Sciatic nerve (tissue), 2 donors: Measurements from ENCODE around the gene REPS2. TPM values are rescaled to one million over a fixed set of nuclear protein-coding genes. Genes with fewer than 3 reads are reported as not detected.

Experiments
- ATAC-seq: fragments of 200-7000 bp; cut with Tn5 transposase; one replicate; pipeline ENCODE4 v1.9.1; 2020; ENCODE audit warnings: mild to moderate bottlenecking, moderate library complexity
- DNase-seq: peaks from one replicate; pipeline ENCODE4 v3.0.0-alpha.2; 2020; ENCODE audit warnings: low spot score
- intact Hi-C: fragments of 100-400 bp; cut with DNase I; formaldehyde crosslinking; loops from one replicate; pipeline ENCODE4 v1.14.2; 2022
- total RNA-seq: library from RNA; stranded (reverse); fragmentation: NEBNext Ultra II Directional; extraction: Animal tissue kit (Norgen Biotek cat#: 25700); gene quantifications from one replicate; pipeline ENCODE4 v1.2.1, GENCODE V29; 2021
- donor health status: DM: no; HTN: no; CAD: no.
- donor health status: DM: no; HTN: no; CAD: no.

Gene REPS2
- total RNA-seq, 1 donor from 2014 or later = 5.9 TPM

- intact Hi-C loops = no loop called here
- DNase-seq = no peak
Observed at GRCh38 chrX:17027931-17028330, 81.5 kb downstream of the REPS2 start.

DNA sequence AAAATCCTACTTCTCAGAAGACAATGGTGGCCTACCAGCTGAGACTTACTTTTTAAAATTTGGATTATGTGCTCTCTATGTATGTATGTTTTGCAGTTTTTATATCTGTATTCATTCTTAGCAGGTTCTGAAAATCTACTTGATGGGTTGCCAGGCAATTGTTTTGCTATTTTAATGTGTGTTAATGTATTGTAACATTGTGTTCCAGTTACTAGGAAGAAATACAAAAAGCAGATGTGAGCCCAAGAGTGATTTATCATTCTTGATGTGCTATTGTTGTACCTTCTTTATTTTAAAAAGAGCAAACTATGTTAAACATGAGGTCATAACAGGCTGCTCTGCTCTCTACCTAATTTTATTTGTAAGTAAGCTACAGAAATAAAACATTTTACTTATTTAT lies 81.9 kb downstream of the REPS2 start:
- intact Hi-C loops = no loop called here
- ATAC-seq (no peak), DNase-seq (no peak)

More at GRCh38 chrX:17027931-17028330, 81.5 kb downstream of the REPS2 start:
- ATAC-seq = no peak

- intact Hi-C loops = no loop called here
- DNase-seq (no peak), ATAC-seq (peak; percentile 70)
Observed at GRCh38 chrX:17030092-17030491, 83.6 kb downstream of the REPS2 start.

DNA sequence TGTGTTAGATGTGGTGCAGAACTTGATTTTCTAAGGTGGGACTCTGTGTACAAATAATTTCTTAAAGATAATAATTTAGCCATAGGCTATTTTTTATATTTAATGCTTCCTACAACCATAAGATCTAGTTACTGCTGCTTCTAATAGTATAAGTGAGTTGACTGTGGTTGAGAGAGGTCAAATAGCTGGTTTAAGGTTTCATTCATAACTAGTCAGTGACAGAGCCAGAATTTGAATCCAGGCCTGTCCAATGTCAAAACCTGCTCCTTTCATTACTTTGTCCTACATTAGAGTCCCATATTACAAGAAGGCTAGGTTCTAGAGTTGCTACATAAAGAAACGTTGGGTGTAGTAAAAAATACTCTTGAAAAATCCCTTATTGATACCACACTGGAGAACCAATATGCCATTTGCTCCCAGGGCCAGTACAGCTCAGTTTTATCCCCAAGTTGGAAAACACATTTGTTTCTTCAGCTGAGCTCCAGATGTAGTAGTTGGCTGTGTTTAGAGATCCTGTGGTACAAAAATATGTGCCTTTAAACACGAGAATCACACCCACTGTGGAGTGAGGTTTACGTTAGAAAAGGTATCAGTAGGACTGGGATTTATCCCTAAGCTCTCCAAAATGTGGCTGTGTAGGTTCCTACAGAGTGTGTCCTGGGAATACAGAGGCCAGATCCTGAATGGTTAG lies 84.3 kb downstream of the REPS2 start:
- ATAC-seq = peak; percentile 73
- intact Hi-C loops = no loop called here
- no peak for DNase-seq

- DNase-seq (no peak), ATAC-seq (no peak)
- intact Hi-C loops = no loop called here
Observed at GRCh38 chrX:17031827-17032226, 85.4 kb downstream of the REPS2 start.

DNA sequence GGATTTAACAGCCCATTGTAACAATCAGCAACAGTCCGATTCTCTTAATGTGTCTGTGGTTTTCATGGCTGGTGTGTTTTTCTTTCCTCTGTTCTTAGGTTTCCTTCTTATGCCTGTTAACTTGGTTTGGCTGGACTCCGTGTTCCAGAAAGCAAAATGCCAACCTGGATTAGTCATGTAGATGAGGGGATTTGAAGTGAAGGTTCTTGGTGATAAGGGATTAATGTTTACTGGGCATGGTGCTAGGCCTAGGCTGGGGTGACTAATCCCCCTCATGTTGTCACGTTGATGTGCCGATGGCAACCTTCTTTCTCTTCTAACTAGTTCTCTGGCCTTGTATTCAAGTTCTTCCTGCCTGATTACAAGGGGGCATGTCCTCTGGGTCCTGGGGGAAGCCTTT lies 85.9 kb downstream of the REPS2 start:
- intact Hi-C loops = no loop called here
- peak; percentile 35 for ATAC-seq
- no peak for DNase-seq

DNA sequence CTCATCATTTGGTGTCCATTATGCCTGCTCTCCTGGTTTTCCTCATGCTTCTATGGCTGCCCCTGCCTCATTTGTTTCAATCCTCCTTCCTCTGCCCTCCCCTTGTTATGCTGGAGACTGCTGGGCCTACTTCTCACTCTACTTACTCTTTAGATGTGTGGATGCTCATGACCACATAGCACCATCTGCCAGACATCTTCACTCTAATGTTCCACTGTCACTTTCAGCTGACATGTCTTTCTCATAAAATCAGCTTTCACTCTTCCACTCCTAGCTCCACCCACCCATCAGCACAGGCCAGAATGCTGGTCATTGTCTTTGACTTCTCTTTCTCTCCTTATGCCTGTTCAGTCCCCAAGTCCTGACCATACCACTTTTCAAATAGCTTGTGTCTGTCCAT lies 86.8 kb downstream of the REPS2 start:
- intact Hi-C loops = no loop called here
- ATAC-seq (no peak), DNase-seq (no peak)

- intact Hi-C loops = no loop called here
- ATAC-seq = no peak
- no peak for DNase-seq
Observed at GRCh38 chrX:17035111-17035510, 88.7 kb downstream of the REPS2 start.

DNA sequence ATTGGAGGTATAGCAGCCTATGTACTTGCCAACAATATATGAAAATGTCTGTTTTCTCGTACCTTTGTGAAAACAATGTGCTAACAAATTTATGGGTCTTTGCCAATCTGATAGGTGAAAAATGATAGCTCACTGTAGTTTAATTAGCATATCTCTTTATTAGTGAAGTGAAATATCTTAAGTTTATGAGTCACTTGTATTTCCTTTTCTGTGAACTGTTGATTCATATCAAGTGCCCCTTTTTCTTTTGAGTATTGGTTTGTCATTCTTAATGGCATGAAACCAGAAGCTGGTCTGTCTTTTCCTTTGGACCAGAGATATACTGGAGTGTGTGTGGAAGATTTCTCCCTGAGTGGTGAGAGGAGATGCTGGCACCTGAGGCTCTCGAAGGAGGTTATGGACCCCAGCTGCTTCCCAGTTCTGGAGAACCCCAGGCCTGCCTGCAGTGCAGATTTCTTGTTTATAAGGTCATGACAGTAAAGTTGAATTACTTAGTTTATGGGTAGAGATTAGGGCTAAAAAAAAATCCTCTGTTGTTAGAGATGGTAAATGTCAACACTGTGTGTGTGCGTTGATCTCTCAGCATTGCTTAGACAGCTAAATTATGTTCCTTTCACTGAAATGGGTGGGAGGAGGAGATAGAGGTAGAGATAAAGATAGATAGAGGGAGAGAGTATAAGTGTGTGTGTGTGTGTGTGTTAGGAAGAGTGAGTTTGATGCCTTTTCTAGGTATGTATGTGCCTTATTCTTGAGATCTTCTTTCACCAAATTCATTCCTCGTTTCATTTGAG lies 89.9 kb downstream of the REPS2 start:
- ATAC-seq (no peak), DNase-seq (no peak)
- intact Hi-C loops = no loop called here

- intact Hi-C loops = no loop called here
- DNase-seq (no peak), ATAC-seq (peak; percentile 73)
Observed at GRCh38 chrX:17038277-17038676, 91.8 kb downstream of the REPS2 start.

DNA sequence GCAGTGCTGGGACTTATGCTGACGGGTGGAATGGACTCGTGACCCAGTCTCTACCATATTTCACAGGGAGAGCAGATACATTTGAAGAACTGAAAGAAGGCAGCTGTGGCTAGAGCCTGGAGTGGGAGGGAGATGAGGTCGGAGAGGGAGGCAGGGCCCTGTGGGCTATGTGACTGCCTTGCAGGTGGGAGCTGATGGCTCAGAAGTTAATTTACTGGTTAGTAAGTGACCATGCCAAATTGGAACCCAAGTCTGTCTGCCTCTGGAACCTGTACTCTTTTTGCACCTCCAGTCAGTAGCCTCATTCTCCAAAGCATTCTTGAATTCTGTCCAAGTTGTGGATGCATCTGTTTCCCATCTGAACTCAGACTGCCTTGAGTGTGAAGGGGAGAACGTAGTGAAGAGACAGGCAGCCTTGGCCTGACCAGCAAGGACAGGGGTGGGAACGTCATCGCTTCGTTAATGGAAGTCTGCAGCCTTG lies 92.3 kb downstream of the REPS2 start:
- DNase-seq = no peak
- intact Hi-C loops = no loop called here
- peak; percentile 87 for ATAC-seq

DNA sequence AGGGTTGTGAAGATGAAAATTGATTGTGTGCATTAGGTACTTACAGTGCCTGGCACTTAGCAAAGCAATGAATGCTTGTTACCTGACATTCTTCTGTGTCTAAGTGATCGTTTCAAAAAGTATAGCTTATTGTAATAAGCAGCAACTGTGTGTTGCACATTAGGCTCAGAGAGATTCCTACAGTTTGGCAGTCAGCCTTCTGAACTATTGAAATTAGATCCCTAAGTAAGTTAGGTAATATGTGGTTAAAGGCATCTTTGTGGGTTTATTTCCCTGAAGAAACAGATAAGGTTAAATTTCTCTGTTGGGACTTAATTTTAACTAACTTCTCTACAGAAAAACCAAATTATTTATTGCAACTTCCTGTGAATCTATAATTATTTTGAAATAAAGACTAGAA lies 93.4 kb downstream of the REPS2 start:
- intact Hi-C loops = no loop called here
- no peak for ATAC-seq
- DNase-seq = no peak

DNA sequence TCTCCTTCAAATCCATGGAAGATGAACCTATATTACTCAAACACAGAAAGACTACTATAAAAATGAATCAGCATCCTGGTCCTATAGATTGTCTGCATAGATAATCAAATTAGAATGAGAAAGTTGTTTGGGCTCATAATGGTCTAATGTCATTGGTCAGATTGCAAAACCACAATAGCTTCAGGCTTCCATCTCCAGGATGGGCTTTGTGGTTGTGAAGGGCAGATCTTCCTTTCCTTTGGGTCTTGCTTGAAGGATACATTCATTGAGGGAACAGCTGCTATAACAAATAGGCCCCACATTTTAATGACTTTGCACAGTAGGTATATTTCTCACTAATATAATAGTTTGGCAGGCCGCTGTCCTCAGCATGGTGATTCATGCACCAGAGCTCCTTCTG lies 94.3 kb downstream of the REPS2 start:
- intact Hi-C loops = no loop called here
- DNase-seq (no peak), ATAC-seq (no peak)

- intact Hi-C loops = no loop called here
Observed at GRCh38 chrX:17042037-17042436, 95.6 kb downstream of the REPS2 start.

DNA sequence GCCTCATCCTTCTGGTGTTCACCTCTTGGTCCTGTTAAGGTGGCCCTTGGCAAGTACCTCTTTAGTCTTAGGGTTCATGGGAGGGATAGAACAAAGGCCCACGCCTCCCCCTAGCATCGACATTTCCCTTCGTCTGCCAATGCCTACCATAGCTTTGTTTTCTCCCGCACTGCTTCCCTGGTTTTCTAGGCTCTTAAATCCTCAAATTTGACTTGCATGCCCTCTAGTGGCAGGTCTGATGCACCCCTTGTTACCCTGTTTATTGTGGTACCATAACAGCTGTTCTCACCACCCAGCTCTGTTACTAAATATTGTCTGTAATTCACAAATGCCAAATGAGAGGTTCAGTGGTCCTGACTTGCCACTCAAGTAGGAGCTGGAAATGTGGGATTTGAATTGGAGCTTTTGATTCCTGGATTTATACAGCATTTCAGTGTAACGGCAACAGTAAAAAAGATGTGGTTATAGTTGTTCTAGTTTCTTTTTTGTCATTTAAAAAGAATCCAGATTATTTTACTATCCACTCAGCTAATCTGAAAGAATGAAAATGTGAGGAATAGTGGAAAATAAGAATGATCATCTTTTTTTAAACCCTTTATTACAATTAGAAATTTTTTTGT lies 100.1 kb downstream of the REPS2 start:
- intact Hi-C loops = no loop called here
- ATAC-seq (peak; percentile 90), DNase-seq (peak; percentile 68)

More at GRCh38 chrX:17042037-17042436, 95.6 kb downstream of the REPS2 start:
- ATAC-seq = no peak
- no peak for DNase-seq

DNA sequence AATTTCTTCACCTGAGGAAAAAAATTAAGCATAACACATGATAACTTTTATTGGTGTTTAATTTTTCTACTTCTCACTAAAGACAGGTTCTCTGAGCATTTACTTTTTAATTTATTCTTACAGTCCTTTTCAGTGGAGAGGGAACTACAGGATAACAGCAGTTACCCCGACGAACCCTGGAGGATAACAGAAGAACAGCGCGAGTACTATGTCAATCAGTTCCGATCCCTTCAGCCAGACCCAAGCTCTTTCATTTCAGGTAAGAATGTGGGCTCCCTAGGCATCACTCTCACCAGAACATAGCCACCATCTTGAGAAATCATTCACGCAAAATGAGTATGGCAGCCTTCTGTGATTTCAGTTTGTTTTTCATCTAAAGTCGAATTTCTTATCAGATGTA lies 100.8 kb downstream of the REPS2 start:
- intact Hi-C loops = no loop called here
- no peak for ATAC-seq
- DNase-seq = no peak

DNA sequence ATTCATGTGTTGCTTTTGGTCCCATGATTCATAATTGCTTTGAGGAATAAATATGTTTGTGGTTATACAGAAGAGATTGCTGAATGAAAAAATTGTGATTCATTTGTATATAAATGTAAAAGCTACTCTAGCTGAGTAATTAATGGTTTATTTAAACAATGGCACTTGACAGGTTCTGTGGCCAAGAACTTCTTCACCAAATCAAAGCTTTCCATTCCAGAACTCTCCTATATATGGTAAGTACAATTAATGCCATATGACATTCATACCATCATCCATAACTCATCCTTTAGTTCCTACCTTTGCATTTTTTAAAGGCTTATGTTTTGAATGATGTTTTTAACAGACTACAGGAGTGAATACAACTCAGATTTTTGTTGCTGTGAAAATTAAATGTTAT lies 105.8 kb downstream of the REPS2 start:
- intact Hi-C loops = no loop called here

GRCh38 chrX:17052793-17053192 lies 106.3 kb downstream of the REPS2 start:
- intact Hi-C loops = no loop called here
- DNase-seq (no peak), ATAC-seq (no peak)

More for the DNA sequence above, 105.8 kb downstream of the REPS2 start:
- ATAC-seq (no peak), DNase-seq (no peak)

GRCh38 chrX:17053502-17053901 lies 107.0 kb downstream of the REPS2 start:
- no peak for DNase-seq
- intact Hi-C loops = no loop called here

More at GRCh38 chrX:17053502-17053901, 107.0 kb downstream of the REPS2 start:
- no peak for ATAC-seq
